GM21515 (cell line): Measurements from ENCODE around the gene SYT8.
"Not testable (repeated sequence)": the region's sequence is repeated elsewhere in the genome, so short reads cannot be mapped to it uniquely, and the experiment has no call there.

ENCODE experiments used
- ATAC-seq: cut with Tn5 transposase; IDR thresholded peaks from one replicate; pipeline ENCODE4 v1.9.1; 2021; ENCODE audit not compliant: unreplicated experiment

SYT8 gene

DNA sequence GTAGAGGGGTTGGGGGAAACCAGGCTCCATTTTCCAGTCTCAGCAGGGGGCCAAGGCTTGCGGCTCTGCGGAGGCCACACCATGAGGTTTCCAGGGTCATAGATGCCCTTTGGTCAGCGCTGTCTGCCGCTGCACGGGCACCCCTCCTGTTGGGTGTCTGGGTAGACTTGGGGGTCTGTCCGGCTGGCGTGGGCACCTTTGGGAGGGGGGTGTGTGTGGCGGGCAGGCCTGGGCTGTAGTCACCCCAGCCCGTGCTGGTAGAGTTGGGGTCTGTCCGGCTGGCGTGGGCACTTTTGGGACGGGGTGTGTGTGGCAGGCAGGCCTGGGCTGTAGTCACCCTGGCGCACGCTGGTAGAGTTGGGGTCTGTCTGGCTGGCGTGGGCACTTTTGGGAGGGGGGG, 36.7 kb downstream of the SYT8 start:
- ATAC-seq: no peak

DNA sequence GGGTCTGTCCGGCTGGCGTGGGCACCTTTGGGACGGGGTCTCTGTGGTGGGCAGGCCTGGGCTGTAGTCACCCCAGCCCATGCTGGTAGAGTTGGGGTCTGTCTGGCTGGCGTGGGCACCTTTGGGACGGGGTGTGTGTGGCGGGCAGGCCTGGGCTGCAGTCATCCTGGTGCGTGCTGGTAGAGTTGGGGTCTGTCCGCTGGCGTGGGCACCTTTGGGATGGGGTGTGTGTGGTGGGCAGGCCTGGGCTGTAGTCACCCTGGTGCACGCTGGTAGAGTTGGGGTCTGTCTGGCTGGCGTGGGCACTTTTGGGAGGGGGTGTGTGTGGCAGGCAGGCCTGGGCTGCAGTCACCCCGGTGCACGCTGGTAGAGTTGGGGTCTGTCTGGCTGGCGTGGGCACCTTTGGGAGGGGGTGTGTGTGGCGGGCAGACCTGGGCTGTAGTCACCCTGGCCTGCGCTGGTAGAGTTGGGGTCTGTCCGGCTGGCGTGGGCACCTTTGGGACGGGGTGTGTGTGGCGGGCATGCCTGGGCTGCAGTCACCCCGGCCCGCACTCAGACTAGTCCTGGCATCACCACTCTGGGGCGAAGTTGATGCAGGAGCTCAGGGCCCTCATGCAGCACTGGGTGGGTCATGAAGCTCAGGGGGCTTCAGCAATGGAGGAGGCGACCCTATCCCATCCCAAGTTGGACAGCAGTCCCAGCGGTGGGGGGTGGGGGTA, 37.6 kb downstream of the SYT8 start:
- no peak for ATAC-seq

DNA sequence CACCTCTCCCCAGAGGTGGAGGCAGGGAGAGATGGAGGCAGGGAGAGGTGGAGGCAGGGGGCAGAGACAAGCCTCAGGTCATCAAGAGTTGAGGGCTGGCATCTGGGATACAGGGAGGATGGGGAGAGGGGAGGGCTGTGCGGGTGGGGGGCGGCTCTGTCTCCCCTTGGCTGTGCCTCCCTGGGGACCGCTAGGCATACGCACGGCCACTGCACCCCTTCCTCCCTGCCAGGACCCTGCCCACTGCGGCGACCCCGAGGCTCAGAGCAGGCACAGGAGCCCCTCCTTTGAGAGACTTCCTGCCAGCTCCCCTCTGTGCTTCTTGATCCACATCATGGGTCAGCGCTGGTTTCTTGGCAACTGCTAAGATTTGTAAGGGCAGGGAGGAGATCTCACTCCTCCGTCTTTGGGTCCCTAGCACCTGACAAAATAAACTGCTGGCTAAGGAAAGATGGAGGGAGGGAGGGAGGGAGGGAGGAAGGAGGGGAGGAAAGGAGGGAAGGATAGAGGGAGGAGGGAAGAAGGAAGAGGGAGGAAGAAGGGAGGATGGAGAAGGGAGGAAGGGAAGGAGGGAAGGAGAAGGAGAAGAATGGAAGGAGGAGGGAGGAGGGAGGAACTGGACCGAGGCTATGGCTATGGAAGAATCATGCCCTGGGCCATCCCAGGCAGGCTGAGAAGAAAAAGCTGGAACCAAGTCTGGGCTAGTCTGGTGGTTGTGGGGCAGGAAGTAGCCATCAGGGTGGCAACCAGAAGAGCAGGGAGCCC, 38.4 kb downstream of the SYT8 start:
- ATAC-seq: no peak

DNA sequence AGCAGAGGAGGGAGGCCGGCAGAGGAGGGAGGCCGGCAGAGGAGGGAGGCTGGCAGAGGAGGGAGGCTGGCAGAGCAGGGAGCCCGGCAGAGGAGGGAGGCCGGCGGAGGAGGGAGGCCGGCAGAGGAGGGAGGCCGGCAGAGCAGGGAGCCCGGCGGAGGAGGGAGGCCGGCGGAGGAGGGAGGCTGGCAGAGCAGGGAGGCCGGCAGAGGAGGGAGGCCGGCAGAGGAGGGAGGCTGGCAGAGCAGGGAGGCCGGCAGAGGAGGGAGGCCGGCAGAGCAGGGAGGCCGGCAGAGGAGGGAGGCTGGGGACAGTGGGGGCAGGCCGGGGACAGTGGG, 39.0 kb downstream of the SYT8 start:
- not testable (repeated sequence) for ATAC-seq

DNA sequence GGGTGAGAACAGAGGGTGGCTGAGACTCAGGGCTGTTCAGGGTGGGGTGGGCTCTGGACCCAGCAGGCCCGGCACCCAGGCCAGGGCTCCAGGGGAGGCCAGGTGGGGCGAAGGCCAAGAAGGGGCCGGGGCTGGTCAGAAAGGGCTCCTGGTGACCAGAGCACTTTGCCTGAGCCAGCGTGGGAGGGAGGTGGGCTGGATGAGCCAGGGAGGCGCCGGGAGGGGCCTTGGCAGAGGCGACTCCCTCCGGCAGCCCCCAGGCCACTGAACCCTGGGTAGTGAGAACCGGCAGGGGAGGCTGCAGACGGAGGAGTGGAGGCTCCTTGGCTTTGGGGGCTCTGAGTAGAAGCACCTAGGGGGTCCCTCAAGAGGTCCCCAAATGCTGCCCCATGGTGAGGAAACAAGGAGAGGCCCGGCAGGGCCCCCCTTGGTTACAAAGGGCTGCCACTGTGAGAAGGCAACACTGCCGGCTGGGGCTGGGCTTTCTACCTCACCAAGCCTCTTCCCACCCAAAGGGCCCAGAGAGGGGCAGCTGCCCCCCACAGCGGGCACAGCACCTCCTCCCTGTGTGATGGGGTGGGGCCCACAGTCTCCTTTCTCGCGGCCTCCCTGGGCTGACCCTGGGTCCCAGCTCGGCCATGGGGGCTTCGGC, 39.8 kb downstream of the SYT8 start:
- ATAC-seq: not testable (repeated sequence)

DNA sequence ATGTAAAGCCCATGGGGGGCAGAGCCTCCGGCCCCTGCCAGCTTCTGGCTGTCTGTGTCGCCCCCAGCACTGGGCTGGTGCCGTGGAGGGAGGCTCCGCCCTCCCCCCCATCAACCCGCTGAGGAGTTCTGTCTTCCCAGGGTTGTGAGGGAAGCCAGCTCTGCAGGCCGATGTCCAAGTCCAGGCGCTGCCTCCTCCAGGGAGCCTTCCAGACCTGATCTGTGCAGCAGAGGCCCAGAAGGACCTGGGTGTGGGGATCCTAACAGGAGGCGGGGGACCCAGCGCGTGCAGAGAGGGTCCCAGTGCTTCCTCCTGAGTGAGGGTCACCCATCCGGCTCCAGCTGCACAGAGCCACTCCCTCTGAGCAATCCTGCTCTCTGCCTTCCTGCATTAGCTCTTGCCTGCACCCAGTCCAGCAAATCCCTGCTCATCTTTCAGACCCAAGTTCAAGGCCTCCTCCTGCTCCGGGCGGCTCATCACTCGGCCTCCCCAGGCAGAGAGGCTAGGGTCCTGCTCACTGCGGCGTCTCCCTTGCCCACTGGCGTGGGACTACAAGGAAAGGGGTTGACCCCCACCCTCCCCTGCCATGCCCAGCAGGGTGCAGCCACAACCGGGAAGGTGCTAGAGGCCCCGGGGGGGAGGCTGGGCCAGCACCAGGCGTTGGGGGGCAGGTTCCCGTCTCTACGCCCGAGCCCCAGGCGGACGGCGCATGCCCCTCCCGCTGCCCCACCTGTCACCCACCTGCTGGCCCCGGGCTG, 40.5 kb downstream of the SYT8 start:
- no peak for ATAC-seq

DNA sequence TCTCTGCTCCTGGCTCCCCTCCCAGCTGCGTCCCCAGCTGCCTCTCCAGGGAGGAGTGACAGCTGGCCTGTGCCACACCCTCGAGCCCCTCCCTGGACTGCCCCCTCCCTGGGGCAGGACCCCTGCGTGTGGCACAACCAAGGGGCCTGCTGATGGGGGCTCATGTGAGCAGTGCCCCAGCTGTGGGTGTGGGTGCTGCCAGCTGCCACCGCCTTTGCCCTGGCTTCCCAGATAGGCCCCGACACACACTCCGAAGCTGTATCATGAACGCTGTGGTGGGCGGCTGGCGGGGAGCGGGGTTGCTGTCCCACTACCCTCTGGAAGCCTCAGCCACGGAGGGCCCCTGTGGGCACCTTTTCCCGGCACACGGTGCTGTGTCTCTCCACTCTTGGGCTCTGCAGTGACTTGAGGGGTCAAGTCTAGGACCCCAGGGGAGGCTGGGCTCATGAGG, 41.1 kb downstream of the SYT8 start:
- ATAC-seq: not testable (repeated sequence)

DNA sequence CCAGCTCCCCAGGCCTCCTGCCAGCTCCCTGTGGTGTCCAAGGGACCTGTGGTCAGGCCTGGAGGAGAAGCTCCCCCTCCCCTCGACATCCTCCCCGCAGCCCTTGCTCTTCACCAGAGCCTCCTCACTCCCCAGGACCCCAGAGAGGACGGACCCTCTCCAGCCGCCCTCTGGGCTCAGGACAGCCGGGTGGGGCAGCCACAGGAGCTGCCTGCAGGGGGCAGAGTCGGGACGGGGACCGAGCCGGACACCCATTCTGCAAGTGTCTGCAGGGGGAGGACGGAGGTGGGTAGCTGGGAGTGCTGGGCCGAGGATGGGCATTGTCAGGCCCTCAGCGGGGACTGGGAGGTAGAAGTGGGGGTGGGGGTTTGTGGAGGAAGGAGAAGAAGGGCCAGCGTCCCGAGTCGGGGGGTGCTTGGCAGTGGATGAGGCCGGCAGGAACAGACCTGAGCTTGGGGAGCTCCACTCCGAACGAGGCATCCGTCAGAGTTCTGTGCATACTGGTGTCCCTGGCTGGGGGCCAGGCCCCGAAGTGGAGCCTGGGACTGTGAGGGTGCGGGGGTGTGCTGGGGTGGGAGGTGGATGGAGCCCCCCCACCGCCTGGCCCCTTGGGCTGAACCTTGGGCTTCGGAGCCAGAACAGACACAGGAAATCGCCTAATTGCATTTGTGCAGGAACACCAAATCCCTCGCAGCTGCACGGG, 41.7 kb downstream of the SYT8 start:
- ATAC-seq: no peak

DNA sequence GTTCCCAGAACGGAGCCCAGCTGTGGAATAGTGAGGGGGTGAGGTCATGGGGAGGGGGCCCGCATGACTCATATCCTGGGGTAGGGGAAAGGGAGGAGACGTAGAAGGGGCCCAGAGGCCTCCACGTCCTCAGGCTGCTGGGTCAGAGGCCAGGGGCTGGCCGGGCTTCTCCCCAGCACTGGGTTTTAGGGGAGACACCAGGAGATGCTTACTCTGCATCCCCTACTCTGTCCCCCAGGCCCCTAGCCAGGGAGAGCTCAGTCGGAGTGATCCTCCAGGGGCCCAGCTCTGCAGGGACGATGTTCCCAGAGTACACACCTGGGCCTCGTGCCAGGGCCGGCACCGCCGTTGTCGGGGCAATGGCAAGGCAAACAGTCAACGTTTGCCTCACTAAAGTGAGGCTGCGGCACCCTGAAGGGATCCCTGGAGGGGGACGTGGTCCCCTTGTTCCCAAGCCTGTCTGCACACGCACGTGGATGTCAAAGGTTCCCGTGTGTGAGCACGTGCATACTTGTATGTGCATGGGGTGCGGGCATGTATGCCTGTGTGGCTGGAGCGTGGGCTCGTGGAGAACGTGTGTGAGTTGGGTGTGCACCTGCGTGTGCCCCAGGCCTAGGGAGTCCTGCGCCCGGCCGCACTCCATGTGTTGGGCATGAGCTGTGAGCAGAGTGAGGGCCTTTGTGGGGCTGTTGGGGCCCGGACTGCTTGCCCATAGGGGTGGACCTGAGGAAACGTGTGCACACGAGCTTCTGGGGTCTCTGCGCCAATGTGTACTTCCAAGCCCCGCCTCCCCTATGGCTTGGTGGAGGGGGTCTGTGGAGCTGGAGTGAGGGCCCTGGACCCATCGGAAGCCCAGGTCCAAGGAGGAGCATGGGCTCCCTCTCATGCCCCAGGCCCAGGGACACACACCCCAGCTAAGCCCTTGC, 42.7 kb downstream of the SYT8 start:
- no peak for ATAC-seq

DNA sequence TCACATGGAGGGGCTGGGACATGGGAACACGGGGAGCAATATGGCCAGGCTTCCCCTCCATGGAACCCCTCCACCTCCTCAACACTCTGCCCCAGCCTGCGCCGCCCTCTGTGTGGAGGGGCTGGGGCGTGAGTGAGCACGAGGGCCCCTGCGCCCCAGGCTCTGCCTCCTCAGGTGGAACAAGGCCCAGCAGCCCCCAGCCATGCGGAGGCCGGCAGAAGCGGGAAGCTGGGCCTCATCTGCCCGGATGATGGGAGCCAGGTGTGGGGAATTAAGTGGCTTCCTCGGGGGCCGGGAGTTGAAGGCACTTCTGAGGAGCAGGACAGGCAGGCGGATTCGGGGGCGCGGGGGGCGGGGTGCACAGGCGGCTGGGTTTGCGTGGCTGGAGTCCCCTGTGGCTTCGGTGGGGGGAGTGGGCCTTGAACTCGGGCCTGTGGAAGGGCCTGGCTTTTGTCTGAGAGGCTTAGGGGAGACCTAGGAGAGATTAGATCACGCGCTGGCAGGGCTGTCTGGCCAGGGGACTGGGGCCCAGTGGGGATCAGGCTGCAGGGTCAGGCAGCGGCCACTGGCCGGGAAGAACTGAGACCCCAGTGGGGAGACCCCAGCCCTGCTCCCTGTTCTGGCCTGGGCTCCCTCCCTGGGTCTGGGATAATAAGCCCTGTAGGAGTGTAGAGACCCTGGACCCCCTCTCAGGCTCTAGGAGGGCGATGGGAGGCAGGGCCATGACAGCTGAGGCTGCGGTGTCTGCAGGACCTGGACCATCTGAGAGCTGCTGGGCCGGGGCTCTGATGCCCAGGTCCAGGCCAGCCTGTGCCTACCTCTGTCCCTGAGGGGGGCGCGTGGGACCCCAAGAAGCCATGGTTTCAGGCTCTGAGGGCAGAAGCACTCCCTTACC, 43.6 kb downstream of the SYT8 start:
- ATAC-seq: no peak

DNA sequence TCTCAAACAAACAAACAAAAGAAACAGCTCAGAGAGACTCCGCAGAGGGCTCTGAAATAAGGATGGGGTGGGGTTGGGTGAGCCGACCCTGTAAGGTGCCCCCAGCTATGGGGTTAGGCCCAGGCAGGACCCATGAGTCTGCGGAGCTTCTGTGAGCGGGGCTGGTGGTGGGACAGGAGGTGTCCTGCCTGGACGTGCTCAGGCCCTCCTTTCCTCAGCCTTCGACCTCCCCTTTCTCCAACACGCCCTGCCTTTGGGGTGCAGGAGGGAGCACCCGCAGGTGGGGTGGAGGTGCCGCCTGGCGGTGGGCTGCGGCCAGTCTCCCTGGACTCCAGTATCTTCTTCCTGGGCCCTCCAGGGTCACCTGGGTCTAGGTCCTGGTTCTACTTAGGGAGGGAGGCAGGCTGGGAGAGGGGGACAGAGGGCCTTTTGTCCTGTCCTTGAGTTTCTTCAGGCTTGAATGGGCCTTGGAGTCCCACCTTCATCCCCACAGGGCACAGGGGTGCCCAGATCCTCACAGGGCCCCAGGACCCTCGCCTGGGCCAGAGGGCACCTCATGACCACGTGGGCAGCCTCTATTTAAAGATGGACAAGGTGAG, 44.7 kb downstream of the SYT8 start:
- no peak for ATAC-seq

DNA sequence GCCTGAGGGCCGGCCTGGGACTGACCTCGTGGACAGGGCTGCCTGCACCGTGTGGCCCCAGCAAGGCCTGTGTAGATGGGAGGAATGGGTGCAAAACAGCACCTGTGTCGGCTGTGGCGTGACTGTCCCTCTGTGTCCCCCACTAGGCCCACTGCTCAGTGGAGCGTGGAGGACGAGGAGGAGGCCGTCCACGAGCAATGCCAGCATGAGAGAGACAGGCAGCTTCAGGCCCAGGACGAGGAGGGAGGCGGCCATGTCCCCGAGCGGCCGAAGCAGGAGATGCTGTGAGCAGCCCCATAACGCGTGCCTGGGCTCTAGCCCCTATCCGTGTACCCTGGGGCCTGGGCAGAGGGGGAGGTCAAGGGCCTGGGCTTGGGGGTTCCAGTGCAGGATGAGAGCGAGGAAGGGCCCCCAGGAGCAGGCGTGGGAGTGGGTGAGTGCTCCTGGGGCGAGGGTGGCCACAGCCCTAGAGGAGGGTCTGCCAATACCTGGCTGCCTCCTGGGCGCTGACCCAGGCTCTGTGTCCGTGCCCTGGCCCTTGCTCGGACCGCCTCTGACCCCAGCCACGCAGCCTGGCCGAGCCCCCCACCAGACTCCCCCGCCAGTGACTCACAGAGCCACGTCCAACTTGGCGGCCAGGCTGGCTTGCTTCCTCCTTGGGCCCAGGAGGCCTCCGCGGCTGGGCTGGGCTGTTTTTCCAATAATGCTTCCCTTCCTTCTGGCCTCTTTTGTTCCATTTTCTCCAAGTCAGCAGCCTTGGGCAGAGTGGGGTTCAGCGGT, 45.3 kb downstream of the SYT8 start:
- ATAC-seq: no peak

DNA sequence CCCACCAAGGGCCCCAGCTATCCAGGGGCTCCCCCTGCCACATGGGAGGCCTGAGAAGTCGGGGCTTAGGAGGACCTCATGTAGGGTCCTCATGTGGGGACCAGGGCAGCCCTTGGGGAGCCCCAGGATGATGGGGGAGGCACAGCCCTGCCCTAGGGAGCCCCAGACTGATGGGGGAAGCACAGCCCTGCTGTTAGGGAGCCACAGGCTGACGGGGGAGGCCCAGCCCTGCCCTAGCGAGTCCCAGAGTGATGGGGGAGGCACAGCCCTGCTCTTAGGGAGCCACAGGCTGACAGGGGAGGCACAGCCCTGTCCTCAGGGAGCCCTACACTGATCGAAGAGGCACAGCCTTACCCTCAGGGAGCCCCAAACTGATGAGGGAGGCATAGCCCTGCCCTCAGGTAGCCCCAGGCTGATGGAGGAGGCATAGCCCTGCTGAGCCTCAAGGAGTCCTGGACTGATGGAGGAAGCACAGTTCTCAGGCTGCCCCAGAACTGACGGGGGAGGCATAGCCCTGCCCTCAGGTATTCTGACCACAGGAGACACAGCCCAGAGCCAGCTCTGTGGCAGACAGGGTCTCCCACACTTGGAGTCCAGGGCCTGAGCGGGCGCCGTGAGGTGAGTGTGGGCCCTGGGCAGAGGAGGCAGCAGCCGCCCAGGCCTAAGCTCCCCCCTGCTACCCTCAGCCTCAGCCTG, 46.1 kb downstream of the SYT8 start:
- no peak for ATAC-seq

DNA sequence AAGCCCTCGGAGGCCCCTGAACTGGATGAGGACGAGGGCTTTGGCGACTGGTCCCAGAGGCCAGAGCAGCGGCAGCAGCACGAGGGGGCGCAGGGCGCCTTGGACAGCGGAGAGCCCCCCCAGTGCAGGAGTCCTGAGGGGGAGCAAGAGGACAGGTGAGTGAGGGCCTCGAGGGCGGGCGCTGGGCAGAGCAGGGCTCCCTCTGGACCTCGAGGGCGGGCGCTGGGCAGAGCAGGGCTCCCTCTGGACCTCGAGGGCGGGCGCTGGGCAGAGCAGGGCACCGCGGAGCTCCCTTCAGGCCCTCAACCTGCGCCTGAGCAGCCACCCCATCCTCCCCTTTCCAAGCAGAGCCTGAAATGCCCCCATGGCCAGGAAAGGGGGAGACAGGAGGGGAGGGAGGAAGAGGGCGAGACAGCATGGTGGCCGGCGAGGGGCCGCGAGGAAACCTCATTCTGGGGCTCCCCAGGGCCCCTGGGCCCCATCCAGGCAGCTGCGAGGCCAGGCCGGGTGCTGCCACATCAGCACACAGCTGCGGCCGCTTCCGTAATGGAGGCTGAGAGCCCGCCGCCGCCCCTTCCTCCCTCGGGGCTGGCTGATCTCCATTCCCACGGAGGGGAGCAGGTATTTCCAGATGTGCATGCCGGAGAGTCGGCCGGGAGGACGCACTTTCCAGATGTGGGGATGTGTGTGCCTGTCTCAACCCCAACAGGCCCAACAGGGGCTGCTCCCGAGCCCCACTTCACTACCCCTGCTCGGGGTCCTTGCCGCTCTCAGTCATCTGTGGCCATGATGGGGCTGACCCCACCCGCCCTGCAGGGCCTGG, 46.9 kb downstream of the SYT8 start:
- no peak for ATAC-seq

DNA sequence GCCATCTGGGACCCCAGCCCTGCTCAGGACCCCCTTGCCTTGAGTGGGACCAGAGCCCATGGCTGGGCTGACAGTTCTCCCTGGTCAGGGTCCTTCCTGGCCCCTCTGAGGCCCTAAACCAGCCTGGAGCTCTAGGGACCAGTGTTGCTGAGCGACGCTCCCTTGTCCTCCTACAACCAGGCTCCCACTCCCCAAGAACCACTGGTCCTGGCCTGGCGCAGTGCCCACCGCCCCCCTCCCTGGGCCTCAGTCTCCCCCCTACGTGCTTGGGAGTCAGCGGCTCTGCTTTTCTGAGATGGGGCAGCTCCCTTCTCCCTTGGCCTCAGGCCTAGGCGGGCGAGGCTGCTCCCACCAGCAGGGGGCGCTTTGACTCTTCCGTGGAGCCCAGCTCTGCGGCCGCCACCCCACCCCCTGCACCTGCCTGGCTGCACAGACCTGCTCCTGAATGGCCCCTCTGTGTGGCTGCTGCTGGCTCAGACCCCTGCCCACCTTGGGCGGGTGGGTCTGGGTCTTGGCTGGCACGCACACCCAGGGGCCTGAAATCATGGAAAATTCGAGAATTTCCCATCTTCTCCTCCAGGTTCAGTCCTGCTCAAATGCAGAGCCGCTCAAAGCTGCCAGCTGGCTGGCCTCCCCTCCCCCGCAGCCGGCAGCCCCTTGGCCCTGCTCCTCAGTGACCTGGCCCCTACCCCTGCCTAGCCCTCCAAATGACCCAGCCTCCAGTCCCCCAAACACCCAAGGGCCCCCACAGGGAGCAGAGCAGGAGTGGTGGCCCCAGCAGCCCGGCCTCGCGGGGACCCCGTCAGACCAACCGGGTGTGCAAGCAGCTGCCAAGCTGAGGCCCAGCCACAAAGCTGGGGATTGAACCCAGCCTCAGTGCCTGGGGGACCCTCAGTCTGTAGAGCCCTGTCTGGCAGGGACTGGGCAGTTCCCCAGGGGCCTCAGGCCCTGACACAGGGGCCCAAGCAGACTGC, 47.8 kb downstream of the SYT8 start:
- ATAC-seq: no peak
